ENCODE data around the gene ORC4.

DNA sequence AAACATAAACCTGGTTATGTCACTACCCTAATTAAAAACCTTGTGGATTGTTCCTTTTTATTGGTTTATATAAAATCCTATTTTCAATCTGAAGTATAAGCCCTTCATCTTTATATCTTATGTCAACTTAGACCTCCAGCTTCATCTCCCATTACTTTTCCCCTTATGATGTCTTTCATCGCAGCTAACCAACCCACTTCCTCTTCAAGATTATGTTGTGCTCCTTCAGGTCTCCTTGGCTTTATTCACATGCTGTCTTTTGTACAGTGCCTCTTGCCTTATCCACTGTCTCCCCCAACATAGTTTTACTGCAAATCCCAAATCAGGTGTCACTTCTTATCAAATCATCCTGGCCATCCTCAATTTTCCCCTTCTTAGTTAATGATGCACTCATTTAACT, 26.3 kb upstream of the ORC4 start:
- no peak for TF ChIP-seq RAD21 (conservative IDR thresholded peaks at IDR 0.05)
- TF ChIP-seq SMC3 (conservative IDR thresholded peaks at IDR 0.05; ENCODE audit: poor library complexity) = no peak
- TF ChIP-seq, protein P1, sequence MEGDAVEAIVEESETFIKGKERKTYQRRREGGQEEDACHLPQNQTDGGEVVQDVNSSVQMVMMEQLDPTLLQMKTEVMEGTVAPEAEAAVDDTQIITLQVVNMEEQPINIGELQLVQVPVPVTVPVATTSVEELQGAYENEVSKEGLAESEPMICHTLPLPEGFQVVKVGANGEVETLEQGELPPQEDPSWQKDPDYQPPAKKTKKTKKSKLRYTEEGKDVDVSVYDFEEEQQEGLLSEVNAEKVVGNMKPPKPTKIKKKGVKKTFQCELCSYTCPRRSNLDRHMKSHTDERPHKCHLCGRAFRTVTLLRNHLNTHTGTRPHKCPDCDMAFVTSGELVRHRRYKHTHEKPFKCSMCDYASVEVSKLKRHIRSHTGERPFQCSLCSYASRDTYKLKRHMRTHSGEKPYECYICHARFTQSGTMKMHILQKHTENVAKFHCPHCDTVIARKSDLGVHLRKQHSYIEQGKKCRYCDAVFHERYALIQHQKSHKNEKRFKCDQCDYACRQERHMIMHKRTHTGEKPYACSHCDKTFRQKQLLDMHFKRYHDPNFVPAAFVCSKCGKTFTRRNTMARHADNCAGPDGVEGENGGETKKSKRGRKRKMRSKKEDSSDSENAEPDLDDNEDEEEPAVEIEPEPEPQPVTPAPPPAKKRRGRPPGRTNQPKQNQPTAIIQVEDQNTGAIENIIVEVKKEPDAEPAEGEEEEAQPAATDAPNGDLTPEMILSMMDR (IDR thresholded peaks at IDR 0.05; ENCODE audit: poor library complexity, severe bottlenecking) = no peak
- TF ChIP-seq EZH2 (IDR thresholded peaks at IDR 0.05; ENCODE audit: borderline replicate concordance, insufficient read depth, low read length, poor library complexity, severe bottlenecking) = no peak
